RWPE2 (cell line): ENCODE data around the gene PHF12.

Source experiments
- ATAC-seq: fragments of 200-7000 bp; cut with Tn5 transposase; 3 replicates; pipeline ENCODE4 v1.9.1; 2021; ENCODE audit warnings: low read depth
- DNase-seq: peaks from one replicate; pipeline ENCODE4 v3.0.0-alpha.2; 2020; ENCODE audit warnings: low spot score
- H3K27ac ChIP-seq: fragments of 450-650 bp; 2 replicates; pipeline ENCODE4 v1.5.1; 2017; ENCODE audit warnings: mild to moderate bottlenecking; ENCODE audit not compliant: poor library complexity, severe bottlenecking
- H3K27me3 ChIP-seq: fragments of 250-450 bp; sonication (Bioruptor Pico); 2 replicates; pipeline ENCODE4 v1.5.1; 2021; ENCODE audit warnings: mild to moderate bottlenecking, moderate library complexity; ENCODE audit not compliant: insufficient read depth, poor library complexity, severe bottlenecking
- H3K36me3 ChIP-seq: fragments of 250-450 bp; sonication (Bioruptor Pico); 2 replicates; pipeline ENCODE4 v1.5.1; 2020; ENCODE audit warnings: low read depth, mild to moderate bottlenecking, moderate library complexity
- H3K4me1 ChIP-seq: fragments of 250-450 bp; sonication (Bioruptor Pico); 2 replicates; pipeline ENCODE4 v1.5.1; 2021; ENCODE audit warnings: mild to moderate bottlenecking, moderate library complexity; ENCODE audit not compliant: insufficient read depth, poor library complexity, severe bottlenecking
- H3K4me3 ChIP-seq: fragments of 250-450 bp; sonication (Bioruptor Pico); 2 replicates; pipeline ENCODE4 v1.5.1; 2021; ENCODE audit warnings: mild to moderate bottlenecking, moderate library complexity; ENCODE audit not compliant: severe bottlenecking
- H3K9me3 ChIP-seq: fragments of 250-450 bp; sonication (Bioruptor Pico); 2 replicates; pipeline ENCODE4 v1.5.1; 2021; ENCODE audit warnings: mild to moderate bottlenecking, moderate library complexity; ENCODE audit not compliant: severe bottlenecking
- CTCF ChIP-seq: fragments of 450-650 bp; IDR thresholded peaks from one replicate; pipeline ENCODE4 v1.5.1; 2017; ENCODE audit warnings: mild to moderate bottlenecking, moderate library complexity; ENCODE audit not compliant: poor library complexity, severe bottlenecking

The PHF12 gene

GRCh38 chr17:28864991-28865849, 86.1 kb downstream of the PHF12 start:
- ATAC-seq (no peak), DNase-seq (no peak)
- Histone ChIP-seq H3K27me3 (no peaks in the 10 kb centered on the region), H3K27ac (no peak overlapping the region), H3K36me3 (peaks cover 6% of the 10 kb centered on the region), H3K9me3 (no peaks in the 10 kb centered on the region), H3K4me1 (no peaks in the 10 kb centered on the region), H3K4me3 (no peak overlapping the region)
- no peak for TF ChIP-seq CTCF

- Histone ChIP-seq H3K27ac (no peak overlapping the region), H3K36me3 (peaks cover 11% of the 10 kb centered on the region), H3K4me3 (no peak overlapping the region), H3K27me3 (no peaks in the 10 kb centered on the region), H3K4me1 (no peaks in the 10 kb centered on the region), H3K9me3 (no peaks in the 10 kb centered on the region)
- ATAC-seq (no peak), DNase-seq (no peak)
- no peak for TF ChIP-seq CTCF
These were observed 87.4 kb downstream of the PHF12 start for GRCh38 chr17:28863953-28864352.

GRCh38 chr17:28862561-28862960, 88.8 kb downstream of the PHF12 start:
- Histone ChIP-seq H3K9me3 (no peaks in the 10 kb centered on the region), H3K4me1 (no peaks in the 10 kb centered on the region), H3K4me3 (no peak overlapping the region), H3K27ac (no peak overlapping the region), H3K27me3 (no peaks in the 10 kb centered on the region), H3K36me3 (peaks cover 25% of the 10 kb centered on the region)
- ATAC-seq (no peak), DNase-seq (no peak)
- TF ChIP-seq CTCF: no peak

GRCh38 chr17:28861393-28862203, 89.7 kb downstream of the PHF12 start:
- Histone ChIP-seq H3K27ac (no peak overlapping the region), H3K4me1 (no peaks in the 10 kb centered on the region), H3K9me3 (no peaks in the 10 kb centered on the region), H3K36me3 (peaks cover 33% of the 10 kb centered on the region), H3K27me3 (no peaks in the 10 kb centered on the region), H3K4me3 (no peak overlapping the region)
- TF ChIP-seq CTCF: no peak
- DNase-seq: no peak
- ATAC-seq: no peak
